HAP-1 (cell line): ENCODE data around the gene TEN1.

Source experiments
- DNase-seq, 2 experiments: peaks; one replicate each; pipeline ENCODE4 v3.0.0-alpha.2; 2016 to 2020; ENCODE audit warnings: low spot score in 2 of 2
- H3K27me3 ChIP-seq: fragments of 250-450 bp; sonication (Bioruptor Pico); 2 replicates; pipeline ENCODE4 v1.5.1; 2020; ENCODE audit warnings: low read depth, mild to moderate bottlenecking, moderate library complexity
- H3K36me3 ChIP-seq: fragments of 250-450 bp; sonication (Bioruptor Pico); replicated peaks from 2 replicates; pipeline ENCODE4 v1.5.1; 2020; ENCODE audit warnings: mild to moderate bottlenecking
- H3K4me1 ChIP-seq: fragments of 250-450 bp; sonication (Bioruptor Pico); 2 replicates; pipeline ENCODE4 v1.5.1; 2020; ENCODE audit warnings: mild to moderate bottlenecking
- H3K4me3 ChIP-seq: fragments of 250-450 bp; sonication (Bioruptor Pico); 2 replicates; pipeline ENCODE4 v1.5.1; 2020; ENCODE audit warnings: mild to moderate bottlenecking, moderate library complexity
- H3K9me3 ChIP-seq: fragments of 250-450 bp; sonication (Bioruptor Pico); 2 replicates; pipeline ENCODE4 v1.5.1; 2020; ENCODE audit warnings: mild to moderate bottlenecking, moderate library complexity
- in situ Hi-C: fragments of 300-500 bp; cut with MboI; formaldehyde crosslinking; loops from 3 replicates; pipeline ENCODE4 v1.14.3; 2020; ENCODE audit warnings: low sequenced_read_pairs, inconsistent platforms, mixed read lengths

TEN1 gene

GRCh38 chr17:76005263-76006149 lies 26.5 kb downstream of the TEN1 start:
- H3K4me3 ChIP-seq: no peak overlapping the region
- peak; percentile 34 to 95 for DNase-seq
- no peaks in the 10 kb centered on the region for H3K27me3 ChIP-seq
- H3K9me3 ChIP-seq: no peaks in the 10 kb centered on the region
- no peaks in the 10 kb centered on the region for H3K4me1 ChIP-seq
- no peaks in the 10 kb centered on the region for H3K36me3 ChIP-seq
- in situ Hi-C loops: loop anchor here (5.0 kb wide), 1 partner anchor 98 kb away; no protein-coding TSS in a partner anchor

DNA sequence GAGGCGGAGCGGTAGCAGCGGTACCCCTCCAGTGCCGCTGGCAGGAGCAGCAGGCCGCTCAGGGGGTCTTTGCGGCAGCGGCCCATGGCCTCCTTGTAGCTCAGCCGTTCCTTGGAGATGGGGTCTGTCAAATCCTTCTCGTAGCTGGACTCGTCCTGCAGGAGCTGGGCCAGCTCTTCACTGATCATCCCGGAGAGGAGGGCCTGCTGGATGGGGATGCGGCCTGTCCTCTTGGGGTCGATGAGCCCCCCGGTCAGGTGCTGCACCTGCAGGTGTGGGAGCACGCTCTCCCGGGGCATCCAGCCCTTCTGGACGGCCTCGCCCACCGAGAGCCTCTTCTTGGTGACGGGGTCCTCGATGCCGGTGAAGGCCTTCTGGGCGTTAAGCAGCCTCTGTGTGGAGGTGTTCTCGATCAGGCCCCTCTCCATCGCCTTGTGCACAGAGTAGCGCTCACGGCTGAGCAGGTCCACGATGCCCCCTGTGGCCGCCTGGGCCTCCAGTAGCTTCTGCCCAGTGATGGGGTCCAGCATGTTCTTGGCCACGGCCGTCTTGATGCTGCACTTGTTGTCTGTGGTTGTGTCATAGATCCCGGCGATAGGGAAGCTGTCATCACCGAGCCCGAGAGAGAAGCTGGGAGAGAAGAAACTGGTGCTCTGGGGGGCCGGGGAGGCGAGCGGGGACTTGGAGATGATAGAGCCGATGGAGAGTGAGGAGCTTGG lies 28.2 kb downstream of the TEN1 start:
- Histone ChIP-seq H3K27me3 (no peaks in the 10 kb centered on the region), H3K36me3 (no peaks in the 10 kb centered on the region), H3K4me3 (no peak overlapping the region), H3K4me1 (no peaks in the 10 kb centered on the region), H3K9me3 (no peaks in the 10 kb centered on the region)
- DNase-seq: no peak
- in situ Hi-C loops: loop anchor here (5.0 kb wide), 1 partner anchor 100 kb away; no protein-coding TSS in a partner anchor

GRCh38 chr17:76007850-76008165 lies 28.8 kb downstream of the TEN1 start:
- no peaks in the 10 kb centered on the region for H3K9me3 ChIP-seq
- H3K36me3 ChIP-seq: no peaks in the 10 kb centered on the region
- in situ Hi-C loops: loop anchor here (5.0 kb wide), 1 partner anchor 101 kb away; no protein-coding TSS in a partner anchor
- no peak overlapping the region for H3K4me3 ChIP-seq
- H3K27me3 ChIP-seq: no peaks in the 10 kb centered on the region
- H3K4me1 ChIP-seq: no peaks in the 10 kb centered on the region
- DNase-seq: no peak

- no peaks in the 10 kb centered on the region for H3K4me1 ChIP-seq
- no peak for DNase-seq
- no peaks in the 10 kb centered on the region for H3K36me3 ChIP-seq
- in situ Hi-C loops: loop anchor here (5.0 kb wide), 1 partner anchor 101 kb away; no protein-coding TSS in a partner anchor
- H3K27me3 ChIP-seq: no peaks in the 10 kb centered on the region
- no peak overlapping the region for H3K4me3 ChIP-seq
- no peaks in the 10 kb centered on the region for H3K9me3 ChIP-seq
Observed at GRCh38 chr17:76008208-76008607, 29.2 kb downstream of the TEN1 start.

DNA sequence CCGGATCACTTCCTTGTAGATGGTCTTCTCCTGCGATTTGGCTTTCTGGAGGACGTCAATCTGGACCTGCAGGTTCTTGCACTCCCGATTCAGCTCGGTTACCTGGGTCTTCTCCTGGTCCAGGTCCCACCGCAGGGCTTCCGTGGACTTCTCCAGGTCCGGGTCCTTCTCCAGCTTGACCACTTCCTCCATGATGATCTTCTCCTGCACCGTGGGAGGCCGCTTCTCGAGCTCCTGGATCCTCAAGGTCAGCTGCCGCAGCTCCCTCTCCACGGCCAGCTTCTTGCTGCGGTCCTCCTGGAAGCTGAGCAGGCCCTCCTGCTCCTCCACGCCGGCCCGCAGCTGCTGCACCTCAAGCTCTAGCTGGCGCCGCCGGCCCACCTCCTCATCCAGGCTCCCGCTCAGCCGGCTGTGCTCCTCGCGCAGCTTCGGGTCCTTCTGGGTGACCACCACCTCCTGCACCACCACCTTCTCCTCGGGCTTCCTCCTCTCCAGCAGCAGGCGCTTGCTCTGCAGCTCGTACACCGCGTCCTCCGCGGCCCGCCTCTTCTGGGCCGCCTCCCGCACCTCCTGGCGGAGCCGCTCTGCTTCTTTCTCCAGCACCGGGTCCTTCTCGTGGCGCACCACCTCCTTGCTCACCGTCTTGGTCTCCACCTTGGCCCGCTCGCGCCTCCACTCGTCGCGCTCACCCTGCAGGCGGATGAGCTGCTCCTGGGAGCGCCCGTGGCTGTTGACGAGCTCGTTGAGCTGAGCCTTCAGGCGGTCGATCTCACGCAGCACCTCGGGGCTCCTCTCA lies 29.8 kb downstream of the TEN1 start:
- Histone ChIP-seq H3K4me1 (no peaks in the 10 kb centered on the region), H3K4me3 (no peak overlapping the region), H3K9me3 (no peaks in the 10 kb centered on the region), H3K27me3 (no peaks in the 10 kb centered on the region), H3K36me3 (no peaks in the 10 kb centered on the region)
- in situ Hi-C loops: loop anchor here (5.0 kb wide), 1 partner anchor 102 kb away; no protein-coding TSS in a partner anchor
- DNase-seq: no peak

- in situ Hi-C loops: loop anchor here (5.0 kb wide), 1 partner anchor 102 kb away; no protein-coding TSS in a partner anchor
- H3K36me3 ChIP-seq: no peaks in the 10 kb centered on the region
- H3K4me1 ChIP-seq: no peaks in the 10 kb centered on the region
Observed at GRCh38 chr17:76009447-76009846, 30.4 kb downstream of the TEN1 start.

GRCh38 chr17:76009969-76010661 lies 31.1 kb downstream of the TEN1 start:
- H3K36me3 ChIP-seq: no peaks in the 10 kb centered on the region
- in situ Hi-C loops: loop anchor here (5.0 kb wide), 2 partner anchors 103 to 282 kb away; no protein-coding TSS in a partner anchor
- no peak overlapping the region for H3K4me3 ChIP-seq
- H3K27me3 ChIP-seq: no peaks in the 10 kb centered on the region
- H3K4me1 ChIP-seq: no peaks in the 10 kb centered on the region
- H3K9me3 ChIP-seq: no peaks in the 10 kb centered on the region
- no peak for DNase-seq

More at GRCh38 chr17:76009447-76009846, 30.4 kb downstream of the TEN1 start:
- no peak for DNase-seq
- Histone ChIP-seq H3K9me3 (no peaks in the 10 kb centered on the region), H3K4me3 (no peak overlapping the region), H3K27me3 (no peaks in the 10 kb centered on the region)

GRCh38 chr17:76011951-76012350 lies 32.9 kb downstream of the TEN1 start:
- Histone ChIP-seq H3K9me3 (no peaks in the 10 kb centered on the region), H3K27me3 (no peaks in the 10 kb centered on the region), H3K4me3 (no peak overlapping the region), H3K36me3 (no peaks in the 10 kb centered on the region), H3K4me1 (no peaks in the 10 kb centered on the region)
- DNase-seq: no peak
- in situ Hi-C loops: loop anchor here (5.0 kb wide), 1 partner anchor 280 kb away; no protein-coding TSS in a partner anchor

GRCh38 chr17:76013377-76013932 lies 34.4 kb downstream of the TEN1 start:
- in situ Hi-C loops: loop anchor here (5.0 kb wide), 1 partner anchor 279 kb away; no protein-coding TSS in a partner anchor
- Histone ChIP-seq H3K36me3 (no peaks in the 10 kb centered on the region), H3K4me3 (no peak overlapping the region), H3K9me3 (no peaks in the 10 kb centered on the region), H3K4me1 (no peaks in the 10 kb centered on the region), H3K27me3 (no peaks in the 10 kb centered on the region)
- no peak for DNase-seq

DNA sequence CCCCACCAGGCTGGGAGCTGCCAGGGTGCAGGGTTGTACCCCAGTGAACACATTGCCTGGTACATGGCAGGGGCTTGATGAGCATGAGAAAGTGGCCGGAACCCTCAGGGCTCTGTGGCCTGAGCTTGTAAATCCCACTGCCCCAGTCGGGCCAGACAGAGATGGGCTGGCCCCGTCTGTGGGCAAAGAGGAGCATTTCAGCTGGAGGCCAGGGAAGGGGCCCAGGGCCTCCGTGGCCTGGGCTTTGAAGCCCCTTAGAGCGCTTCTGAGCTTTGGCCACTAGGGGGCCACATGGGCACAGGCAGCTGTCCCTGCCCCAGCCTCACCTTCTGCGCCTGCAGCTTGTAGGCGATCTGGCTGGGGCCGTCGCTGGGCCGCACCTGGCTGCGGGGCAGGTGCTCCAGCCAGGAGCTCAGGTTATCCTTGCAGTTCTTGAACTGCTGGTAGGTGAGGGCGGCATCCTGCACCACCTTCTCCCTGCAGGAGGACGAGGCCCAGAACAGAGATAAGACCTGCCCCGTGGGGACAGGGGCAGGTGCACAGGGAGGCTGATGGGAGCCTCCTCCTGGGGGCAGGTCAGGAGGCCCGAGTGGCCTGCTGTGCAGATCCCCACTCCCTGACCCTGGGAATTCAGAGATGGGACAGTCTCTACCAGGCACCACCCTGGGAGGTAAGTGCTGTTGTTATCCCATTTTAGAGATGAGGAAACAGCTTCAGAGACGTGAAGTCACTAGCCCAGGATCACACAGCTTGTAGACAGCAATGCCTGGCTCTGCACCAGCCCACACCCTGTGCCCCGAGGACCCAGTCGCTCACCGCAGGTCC lies 35.3 kb downstream of the TEN1 start:
- Histone ChIP-seq H3K9me3 (no peaks in the 10 kb centered on the region), H3K36me3 (no peaks in the 10 kb centered on the region), H3K4me3 (no peak overlapping the region), H3K4me1 (no peaks in the 10 kb centered on the region), H3K27me3 (no peaks in the 10 kb centered on the region)
- in situ Hi-C loops: loop anchor here (5.0 kb wide), 1 partner anchor 278 kb away; no protein-coding TSS in a partner anchor
- DNase-seq: peak; percentile 65 to 89

- H3K4me1 ChIP-seq: no peaks in the 10 kb centered on the region
- H3K4me3 ChIP-seq: no peak overlapping the region
- H3K9me3 ChIP-seq: no peaks in the 10 kb centered on the region
- no peaks in the 10 kb centered on the region for H3K36me3 ChIP-seq
- H3K27me3 ChIP-seq: no peaks in the 10 kb centered on the region
- DNase-seq: no peak
- in situ Hi-C loops: loop anchor here (5.0 kb wide), 1 partner anchor 277 kb away; no protein-coding TSS in a partner anchor
Observed at GRCh38 chr17:76014925-76015261, 35.9 kb downstream of the TEN1 start.
